Liver (tissue), 9 donors: ENCODE data around the gene ATP2B1. TPM values are rescaled to one million over a fixed set of nuclear protein-coding genes. Genes with fewer than 3 reads are reported as not detected.

Experiments
- DNase-seq: peaks from one replicate; pipeline ENCODE4 v3.0.0-alpha.2; 2017; ENCODE audit warnings: low spot score
- H3K27ac ChIP-seq, 2 donors: one replicate each; pipeline ENCODE4 v1.7.0; 2013; ENCODE audit warnings: inconsistent platforms in 2 of 2, low read length in 2 of 2, control low read depth in 1 of 2, low read depth in 1 of 2, mild to moderate bottlenecking in 1 of 2
- H3K27me3 ChIP-seq, 4 donors: one replicate each; pipeline versions ENCODE4 v1.6.1 to v1.7.0; 2013; ENCODE audit warnings: low read length in 3 of 4, inconsistent platforms in 1 of 4, mild to moderate bottlenecking in 1 of 4, moderate library complexity in 1 of 4; ENCODE audit not compliant: control insufficient read depth in 4 of 4, insufficient read depth in 4 of 4
- H3K36me3 ChIP-seq, 4 donors: one replicate each; pipeline versions ENCODE4 v1.6.1 to v1.7.0; 2013; ENCODE audit warnings: low read length in 3 of 4, mild to moderate bottlenecking in 3 of 4, low read depth in 1 of 4, moderate library complexity in 1 of 4; ENCODE audit not compliant: control insufficient read depth in 4 of 4, insufficient read depth in 3 of 4
- H3K4me1 ChIP-seq, 4 donors: one replicate each; pipeline versions ENCODE4 v1.6.1 to v1.7.0; 2013; ENCODE audit warnings: low read length in 3 of 4, mild to moderate bottlenecking in 3 of 4, moderate library complexity in 1 of 4; ENCODE audit not compliant: control insufficient read depth in 4 of 4, insufficient read depth in 4 of 4
- H3K4me3 ChIP-seq, 3 donors: one replicate each; pipeline versions ENCODE4 v1.6.1 to v1.7.0; 2013; ENCODE audit warnings: low read length in 3 of 3, control low read depth in 1 of 3, low read depth in 1 of 3, mild to moderate bottlenecking in 1 of 3
- H3K9ac ChIP-seq, 2 donors: one replicate each; pipeline ENCODE4 v1.7.0; 2013; ENCODE audit warnings: low read length in 2 of 2, mild to moderate bottlenecking in 2 of 2, moderate library complexity in 2 of 2, control low read depth in 1 of 2, low read depth in 1 of 2
- H3K9me3 ChIP-seq, 4 donors: one replicate each; pipeline versions ENCODE4 v1.6.1 to v1.7.0; 2013; ENCODE audit warnings: low read length in 3 of 4; ENCODE audit not compliant: control insufficient read depth in 4 of 4
- ATF3 ChIP-seq: IDR thresholded peaks from 2 replicates; pipeline ENCODE4 v1.6.1; 2016; ENCODE audit warnings: antibody characterized with exemption
- CTCF ChIP-seq: fragments of 150-350 bp; IDR thresholded peaks from 2 replicates; pipeline ENCODE4 v1.5.1; 2017; ENCODE audit warnings: improper control_type of control experiment, low read depth, low read length; ENCODE audit not compliant: missing input control
- EGR1 ChIP-seq, 2 donors: IDR thresholded peaks; 2 replicates each; pipeline ENCODE4 v1.6.1; 2016 to 2018; ENCODE audit warnings: antibody characterized with exemption in 2 of 2, low read depth in 2 of 2
- FOXA1 ChIP-seq: IDR thresholded peaks from 2 replicates; pipeline ENCODE4 v1.6.1; 2016; ENCODE audit warnings: antibody characterized with exemption
- FOXA2 ChIP-seq: IDR thresholded peaks from 2 replicates; pipeline ENCODE4 v1.6.1; 2016; ENCODE audit warnings: antibody characterized with exemption
- GABPA ChIP-seq, 2 donors: IDR thresholded peaks in 1 of 2; conservative IDR thresholded peaks in 1 of 2; 2 replicates each; pipeline ENCODE4 v1.6.1; 2016; ENCODE audit warnings: antibody characterized with exemption in 2 of 2, mild to moderate bottlenecking in 1 of 2, moderate library complexity in 1 of 2
- HNF4G ChIP-seq: IDR thresholded peaks from 2 replicates; pipeline ENCODE4 v1.6.1; 2016; ENCODE audit warnings: antibody characterized with exemption
- JUND ChIP-seq, 2 donors: IDR thresholded peaks; 2 replicates each; pipeline ENCODE4 v1.6.1; 2016; ENCODE audit warnings: antibody characterized with exemption in 2 of 2
- MAX ChIP-seq: IDR thresholded peaks from 2 replicates; pipeline ENCODE4 v1.6.1; 2016; ENCODE audit warnings: antibody characterized with exemption
- NR2F2 ChIP-seq: IDR thresholded peaks from 2 replicates; pipeline ENCODE4 v1.6.1; 2016; ENCODE audit warnings: antibody characterized with exemption
- RAD21 ChIP-seq, 2 donors: IDR thresholded peaks; 2 replicates each; pipeline ENCODE4 v1.6.1; 2016; ENCODE audit warnings: antibody characterized with exemption in 2 of 2, mild to moderate bottlenecking in 2 of 2
- REST ChIP-seq: IDR thresholded peaks from 2 replicates; pipeline ENCODE4 v1.6.1; 2016; ENCODE audit warnings: antibody characterized with exemption, mild to moderate bottlenecking
- RXRA ChIP-seq, 2 donors: IDR thresholded peaks; 2 replicates each; pipeline ENCODE4 v1.6.1; 2017 to 2018; ENCODE audit warnings: antibody characterized with exemption in 2 of 2, mild to moderate bottlenecking in 1 of 2
- SP1 ChIP-seq: IDR thresholded peaks from 2 replicates; pipeline ENCODE4 v1.6.1; 2018; ENCODE audit warnings: antibody characterized with exemption, mild to moderate bottlenecking
- TAF1 ChIP-seq: conservative IDR thresholded peaks from 2 replicates; pipeline ENCODE4 v1.6.1; 2016; ENCODE audit warnings: antibody characterized with exemption, mild to moderate bottlenecking
- YY1 ChIP-seq: IDR thresholded peaks from 2 replicates; pipeline ENCODE4 v1.6.1; 2016; ENCODE audit warnings: antibody characterized with exemption, mild to moderate bottlenecking
- ZBTB33 ChIP-seq: IDR thresholded peaks from 2 replicates; pipeline ENCODE4 v1.6.1; 2016; ENCODE audit warnings: antibody characterized with exemption
- WGBS: extraction: QIAGEN DNeasy Blood & Tissue Kit; methylation state at CpG from one replicate; pipeline ENCODE4 v1.1.7; 2013; 5-methylcytosine and 5-hydroxymethylcytosine counted together
- polyA plus RNA-seq, 2 donors: library from polyadenylated mRNA; stranded (reverse) in 1 of 2; unstranded in 1 of 2; fragments of 200-250 nt in 1 of 2; fragments of >200 nt in 1 of 2; fragmentation: Nextera tagmentation in 1 of 2; extraction: Ambion mirVana in 1 of 2; gene quantifications; one replicate each; pipeline versions ENCODE4 v1.2.1 to v1.2.3, GENCODE V29; 2013 to 2015
- total RNA-seq, 2 donors: library from RNA; depleted of rRNA; stranded (reverse); fragments of >200 nt; gene quantifications; one replicate each; pipeline ENCODE4 v1.2.3, GENCODE V29; 2014
- donor health status: healthy.
- donor health status: healthy.
- donor health status: healthy.
- donor health status: healthy.
- donor health status: healthy.

Gene ATP2B1
- total and polyA plus RNA-seq, 4 donors: 7.3 to 41.1 (median 22.8) TPM

- Histone ChIP-seq H3K9me3 (no peaks in the 10 kb centered on the region), H3K27ac (no peak overlapping the region), H3K27me3 (no peaks in the 10 kb centered on the region), H3K4me1 (peaks cover 0 to 4% (median 0%) of the 10 kb centered on the region in 4 donors), H3K36me3 (peaks cover 0 to 1% (median 0%) of the 10 kb centered on the region in 4 donors), H3K9ac (no peak overlapping the region), H3K4me3 (no peak overlapping the region)
- WGBS: 92% methylated on average over 1 of the region's 1 CpG
- DNase-seq: no peak
- TF ChIP-seq TAF1: no peak
- no peak for TF ChIP-seq ZBTB33
These were observed 52.8 kb downstream of the ATP2B1 start for GRCh38 chr12:89655841-89656240.

GRCh38 chr12:89651192-89651591, 57.4 kb downstream of the ATP2B1 start:
- H3K9ac ChIP-seq: no peak overlapping the region
- no peak overlapping the region for H3K27ac ChIP-seq
- no peak for DNase-seq
- no peak overlapping the region for H3K4me3 ChIP-seq
- TF ChIP-seq YY1: no peak
- TF ChIP-seq ZBTB33: no peak
- TF ChIP-seq CTCF: no peak
- no peak for TF ChIP-seq RXRA (IDR thresholded peaks at IDR 0.05)
- no peak for TF ChIP-seq EGR1 (IDR thresholded peaks at IDR 0.05; ENCODE audit: low read depth in 2 of 2)
- no peak for TF ChIP-seq FOXA1
- TF ChIP-seq FOXA2: no peak
- TF ChIP-seq MAX: no peak
- TF ChIP-seq ATF3: no peak
- no peak for TF ChIP-seq SP1
- H3K27me3 ChIP-seq: no peaks in the 10 kb centered on the region
- 97% methylated on average over 4 of the region's 4 CpGs for WGBS
- H3K4me1 ChIP-seq: no peaks in the 10 kb centered on the region
- peaks cover 0 to 3% (median 0%) of the 10 kb centered on the region in 4 donors for H3K36me3 ChIP-seq
- no peaks in the 10 kb centered on the region for H3K9me3 ChIP-seq

- no peak overlapping the region for H3K27ac ChIP-seq
- no peak overlapping the region for H3K9ac ChIP-seq
- peaks cover 0 to 3% (median 0%) of the 10 kb centered on the region in 4 donors for H3K36me3 ChIP-seq
- no peaks in the 10 kb centered on the region for H3K9me3 ChIP-seq
- peaks cover 0 to 4% (median 0%) of the 10 kb centered on the region in 4 donors for H3K4me1 ChIP-seq
- H3K4me3 ChIP-seq: no peak overlapping the region
- WGBS: over 99% methylated on average over 2 of the region's 2 CpGs
- no peaks in the 10 kb centered on the region for H3K27me3 ChIP-seq
- DNase-seq: no peak
- no peak for TF ChIP-seq FOXA1
- TF ChIP-seq EGR1 (IDR thresholded peaks at IDR 0.05; ENCODE audit: low read depth in 2 of 2): no peak
- TF ChIP-seq RXRA (IDR thresholded peaks at IDR 0.05): no peak
- no peak for TF ChIP-seq TAF1
- no peak for TF ChIP-seq YY1
- no peak for TF ChIP-seq JUND (IDR thresholded peaks at IDR 0.05)
- no peak for TF ChIP-seq HNF4G
- TF ChIP-seq NR2F2: no peak
- no peak for TF ChIP-seq ATF3
- no peak for TF ChIP-seq MAX
- TF ChIP-seq FOXA2: no peak
- no peak for TF ChIP-seq GABPA (IDR thresholded peaks at IDR 0.05 in 1 of 2, conservative IDR thresholded peaks at IDR 0.05 in 1 of 2)
- no peak for TF ChIP-seq REST
- no peak for TF ChIP-seq RAD21 (IDR thresholded peaks at IDR 0.05)
- no peak for TF ChIP-seq SP1
These were observed 58.4 kb downstream of the ATP2B1 start for GRCh38 chr12:89650239-89650638.
